Choroid plexus epithelial cell (primary cell): Measurements from ENCODE around the gene GMPPB.
"Not testable (repeated sequence)": the region's sequence is repeated elsewhere in the genome, so short reads cannot be mapped to it uniquely, and the experiment has no call there.

Source experiments
- DNase-seq: peaks from one replicate; pipeline ENCODE4 v3.0.0-alpha.2; 2010; ENCODE audit warnings: low read depth
- H3K4me3 ChIP-seq: 2 replicates; pipeline ENCODE4 v1.5.1; 2011; ENCODE audit warnings: low read depth, mild to moderate bottlenecking, control low read depth, low read length, moderate library complexity
- TF ChIP-seq, protein P1 (sequence below): conservative IDR thresholded peaks from 2 replicates; pipeline ENCODE4 v1.5.1; 2011; ENCODE audit warnings: low read depth, mild to moderate bottlenecking, control low read depth, inconsistent platforms, low read length, moderate library complexity

Gene GMPPB

DNA sequence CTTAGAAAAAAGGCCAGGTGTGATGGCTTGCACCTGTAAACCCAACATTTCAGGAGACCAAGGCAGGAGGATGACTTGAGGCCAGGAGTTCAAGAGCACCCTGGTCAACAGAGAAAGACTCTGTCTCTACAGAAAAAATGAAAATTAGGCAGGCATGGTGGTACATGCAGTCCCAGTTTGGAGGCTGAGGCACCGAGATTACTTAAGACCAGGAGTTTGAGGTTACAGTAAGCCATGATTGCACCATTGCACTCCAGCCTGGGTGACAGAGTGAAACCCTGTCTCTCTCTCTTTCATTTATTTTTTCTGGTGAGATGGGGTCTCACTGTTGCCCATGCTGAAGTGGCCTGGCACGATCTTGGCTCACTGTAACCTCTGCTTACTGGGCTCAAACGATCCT lies 37.9 kb upstream of the GMPPB start:
- H3K4me3 ChIP-seq = no peak overlapping the region
- no peak for DNase-seq
- TF ChIP-seq, protein P1, sequence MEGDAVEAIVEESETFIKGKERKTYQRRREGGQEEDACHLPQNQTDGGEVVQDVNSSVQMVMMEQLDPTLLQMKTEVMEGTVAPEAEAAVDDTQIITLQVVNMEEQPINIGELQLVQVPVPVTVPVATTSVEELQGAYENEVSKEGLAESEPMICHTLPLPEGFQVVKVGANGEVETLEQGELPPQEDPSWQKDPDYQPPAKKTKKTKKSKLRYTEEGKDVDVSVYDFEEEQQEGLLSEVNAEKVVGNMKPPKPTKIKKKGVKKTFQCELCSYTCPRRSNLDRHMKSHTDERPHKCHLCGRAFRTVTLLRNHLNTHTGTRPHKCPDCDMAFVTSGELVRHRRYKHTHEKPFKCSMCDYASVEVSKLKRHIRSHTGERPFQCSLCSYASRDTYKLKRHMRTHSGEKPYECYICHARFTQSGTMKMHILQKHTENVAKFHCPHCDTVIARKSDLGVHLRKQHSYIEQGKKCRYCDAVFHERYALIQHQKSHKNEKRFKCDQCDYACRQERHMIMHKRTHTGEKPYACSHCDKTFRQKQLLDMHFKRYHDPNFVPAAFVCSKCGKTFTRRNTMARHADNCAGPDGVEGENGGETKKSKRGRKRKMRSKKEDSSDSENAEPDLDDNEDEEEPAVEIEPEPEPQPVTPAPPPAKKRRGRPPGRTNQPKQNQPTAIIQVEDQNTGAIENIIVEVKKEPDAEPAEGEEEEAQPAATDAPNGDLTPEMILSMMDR = no peak

DNA sequence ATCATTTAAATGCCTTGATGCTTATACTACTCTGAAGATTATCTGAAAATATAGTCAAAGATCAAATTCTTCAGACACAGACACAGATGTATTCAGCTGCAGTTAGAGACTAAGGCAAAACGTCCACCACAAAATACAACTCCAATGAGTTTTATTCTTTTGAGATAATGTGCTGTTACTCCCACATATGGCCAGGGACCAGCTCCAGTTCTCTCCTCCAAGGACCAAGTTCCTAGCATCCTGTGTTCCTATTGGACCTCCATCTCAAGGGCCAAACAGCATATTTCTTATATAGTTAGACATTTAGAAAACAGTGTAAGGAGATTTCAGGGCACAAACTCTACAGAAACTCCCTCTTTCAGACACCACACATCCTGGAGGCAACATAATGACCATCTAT lies 35.5 kb upstream of the GMPPB start:
- no peak overlapping the region for H3K4me3 ChIP-seq
- no peak for DNase-seq
- TF ChIP-seq, protein P1 = no peak

DNA sequence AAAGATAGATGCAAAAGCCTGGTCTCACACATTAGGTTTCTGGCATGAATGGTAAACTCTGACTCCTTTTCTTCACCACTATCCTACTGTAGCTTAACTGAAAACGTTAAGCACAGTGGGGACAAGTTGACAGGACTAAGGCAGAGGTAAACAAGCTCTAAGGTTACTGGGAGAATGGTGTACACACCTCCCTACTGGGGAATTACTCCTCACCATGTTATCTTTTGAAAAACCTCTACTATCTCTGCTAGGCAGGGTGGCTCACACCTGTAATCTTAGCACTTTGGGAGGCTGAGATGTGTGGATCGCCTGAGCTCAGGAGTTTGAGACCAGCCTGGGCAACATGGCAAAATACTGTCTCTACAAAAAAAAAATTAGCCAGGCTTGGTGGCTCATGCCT lies 33.4 kb upstream of the GMPPB start:
- no peak for DNase-seq
- TF ChIP-seq, protein P1 = no peak
- H3K4me3 ChIP-seq = no peak overlapping the region

DNA sequence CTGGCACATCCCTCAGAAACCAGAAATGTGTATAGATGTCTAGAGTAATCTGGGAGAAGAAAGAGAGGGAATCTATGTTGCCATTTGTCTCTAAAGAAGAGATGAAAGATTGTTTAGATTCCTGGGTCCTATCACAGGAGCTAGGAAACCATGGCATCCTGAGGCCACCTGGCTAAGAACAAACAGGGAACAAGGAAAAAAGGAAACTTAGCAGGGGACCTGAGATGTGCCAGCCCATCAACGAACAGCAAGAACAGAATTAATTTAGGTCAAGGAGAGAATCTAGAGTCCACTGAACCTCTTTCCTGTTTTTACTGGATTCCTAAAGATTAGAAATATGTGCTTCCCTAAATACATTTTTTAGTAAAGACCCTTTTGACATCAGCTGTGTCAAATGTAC lies 32.3 kb upstream of the GMPPB start:
- TF ChIP-seq, protein P1 = no peak

DNA sequence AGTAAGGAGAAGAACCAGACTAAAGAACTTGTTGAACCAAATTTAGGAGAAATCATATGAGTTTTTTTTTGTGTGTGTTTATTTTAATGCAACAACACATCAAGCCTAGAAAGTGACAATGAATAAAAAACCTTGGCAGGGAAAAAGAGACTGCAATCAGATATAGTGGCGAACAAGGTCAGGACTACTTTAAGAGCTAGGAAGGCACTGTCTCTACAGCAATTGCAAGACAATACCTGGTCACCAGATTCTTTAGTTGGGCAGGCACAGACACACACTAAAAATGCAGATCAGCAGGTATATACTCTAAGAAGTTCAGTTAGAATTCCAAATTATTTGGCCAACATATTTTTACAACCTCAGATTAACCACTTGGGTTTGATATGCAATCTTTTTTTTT lies 30.8 kb upstream of the GMPPB start:
- TF ChIP-seq, protein P1 = no peak
- DNase-seq = no peak
- H3K4me3 ChIP-seq = no peak overlapping the region

More for the DNA sequence above, 32.3 kb upstream of the GMPPB start:
- DNase-seq = no peak
- no peak overlapping the region for H3K4me3 ChIP-seq

DNA sequence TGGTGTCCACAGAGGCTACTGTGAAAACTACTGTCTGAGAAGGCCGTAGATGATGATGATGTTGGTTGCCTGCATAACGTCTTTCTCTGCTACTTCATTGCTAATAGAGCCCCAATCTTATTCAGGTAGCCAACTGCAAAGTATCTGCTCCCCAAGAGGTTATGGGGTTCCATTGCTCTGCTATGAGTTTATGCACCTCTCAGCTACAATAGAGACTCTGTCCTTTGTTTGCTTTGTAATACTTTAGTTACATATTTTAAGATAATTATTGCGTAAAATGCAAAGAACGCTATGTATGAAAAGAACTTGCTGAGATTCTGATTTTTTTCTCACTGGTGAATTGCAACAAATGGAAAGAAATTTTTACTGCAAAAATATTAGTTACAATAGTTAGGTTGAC lies 27.8 kb upstream of the GMPPB start:
- TF ChIP-seq, protein P1 = no peak
- no peak overlapping the region for H3K4me3 ChIP-seq

DNA sequence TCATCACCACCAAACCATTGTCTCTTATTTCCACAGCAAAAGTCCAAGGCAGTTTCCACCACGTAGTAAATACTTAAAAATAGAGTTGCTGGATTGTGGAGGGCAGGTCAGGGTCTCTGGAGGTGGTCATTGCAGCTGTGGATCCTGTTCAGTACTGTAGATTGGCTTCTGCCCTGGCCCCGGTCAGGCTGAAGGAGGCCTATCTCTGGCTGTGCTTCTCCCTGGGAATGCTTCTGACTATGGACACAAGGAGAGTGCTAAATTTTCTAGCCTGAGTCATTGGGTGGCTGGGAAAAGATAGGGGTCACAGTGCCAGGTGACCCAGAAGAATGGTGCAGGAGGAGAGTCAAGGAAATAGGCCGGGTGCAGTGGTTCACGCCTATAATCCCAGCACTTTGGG lies 26.3 kb upstream of the GMPPB start:
- TF ChIP-seq, protein P1 = no peak
- no peak for DNase-seq
- no peak overlapping the region for H3K4me3 ChIP-seq

More for the DNA sequence above, 27.8 kb upstream of the GMPPB start:
- no peak for DNase-seq

DNA sequence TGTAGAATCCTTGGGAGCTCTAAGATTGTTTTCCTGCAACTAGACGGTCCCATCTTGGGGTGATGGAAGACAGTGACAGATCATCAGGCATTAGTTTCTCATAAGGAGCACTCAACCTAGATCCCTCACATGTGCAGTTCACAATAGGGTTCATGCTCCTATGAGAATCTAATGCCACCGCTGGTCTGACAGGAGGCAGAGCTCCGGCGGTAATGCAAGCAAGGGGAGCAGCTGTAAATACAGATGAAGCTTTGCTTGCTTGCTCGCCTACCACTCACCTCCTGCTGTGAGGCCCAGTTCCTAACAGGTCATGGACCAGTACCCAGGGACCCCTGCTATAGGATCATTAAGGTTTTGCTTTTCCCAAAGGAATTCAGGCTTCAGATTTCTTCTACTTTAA lies 25.1 kb upstream of the GMPPB start:
- DNase-seq, H3K4me3 ChIP-seq: not testable (repeated sequence)
